Heart right ventricle (tissue), 16 donors: ENCODE results near the gene NTHL1. TPM values are rescaled to one million over a fixed set of nuclear protein-coding genes. Genes with fewer than 3 reads are reported as not detected.
A peak's percentile ranks its signal among the peaks of the same experiment; 100 is the strongest.

Source experiments
- ATAC-seq, 8 donors: fragments of 200-7000 bp; cut with Tn5 transposase; one replicate each; pipeline ENCODE4 v1.9.1; 2020; ENCODE audit warnings: mild to moderate bottlenecking in 8 of 8, moderate library complexity in 8 of 8, moderate number of reproducible peaks in 1 of 8
- DNase-seq, 2 donors: peaks; one replicate each; pipeline ENCODE4 v3.0.0-alpha.2; 2020
- H3K27ac ChIP-seq, 10 donors: fragments of 200-600 bp; sonication (generic) in 2 of 10; one replicate each; pipeline versions ENCODE4 v1.5.0 to v1.8.0; 2020 to 2022; ENCODE audit warnings: mild to moderate bottlenecking in 3 of 10
- H3K27me3 ChIP-seq, 7 donors: fragments of 200-600 bp; one replicate each; pipeline ENCODE4 v1.8.0; 2021 to 2022; ENCODE audit warnings: mild to moderate bottlenecking in 2 of 7
- H3K36me3 ChIP-seq, 9 donors: fragments of 200-600 bp; sonication (generic) in 1 of 9; one replicate each; pipeline versions ENCODE4 v1.5.0 to v1.8.0; 2020 to 2022; ENCODE audit warnings: mild to moderate bottlenecking in 2 of 9
- H3K4me1 ChIP-seq, 9 donors: fragments of 200-600 bp; sonication (generic) in 1 of 9; one replicate each; pipeline versions ENCODE4 v1.5.0 to v1.8.0; 2020 to 2022; ENCODE audit warnings: mild to moderate bottlenecking in 4 of 9
- H3K4me3 ChIP-seq, 10 donors: fragments of 200-600 bp; sonication (generic) in 2 of 10; one replicate each; pipeline versions ENCODE4 v1.5.0 to v1.8.0; 2020 to 2022; ENCODE audit warnings: mild to moderate bottlenecking in 7 of 10, moderate library complexity in 2 of 10
- H3K9me3 ChIP-seq, 11 donors: fragments of 200-600 bp in 10 of 11; sonication (generic) in 2 of 11; one replicate each; pipeline versions ENCODE4 v1.5.0 to v1.8.0; 2013 to 2022; ENCODE audit warnings: mild to moderate bottlenecking in 2 of 11, control low read depth in 1 of 11, moderate library complexity in 1 of 11
- WGBS, 2 donors: extraction: QIAGEN DNeasy Blood & Tissue Kit; methylation state at CpG; one replicate each; pipeline ENCODE4 v1.1.7; 2013; ENCODE audit warnings: inconsistent platforms in 1 of 2; 5-methylcytosine and 5-hydroxymethylcytosine counted together
- intact Hi-C, 10 donors: fragments of 100-400 bp; cut with DNase I; formaldehyde crosslinking; loops; one replicate each; pipeline versions ENCODE4 v1.11.1 to v1.14.2; 2022
- polyA plus RNA-seq, 2 donors: library from polyadenylated mRNA; stranded (reverse); fragments of 200-250 nt; gene quantifications; one replicate each; pipeline ENCODE4 v1.2.3, GENCODE V29; 2013
- total RNA-seq, 10 donors: library from RNA; stranded (reverse); fragmentation: NEBNext Ultra II Directional in 3 of 10; extraction: Animal tissue kit (Norgen Biotek cat#: 25700) in 3 of 10; gene quantifications; one replicate each; pipeline versions ENCODE4 v1.2.1 to v1.2.4, GENCODE V29; 2021 to 2023
- TF ChIP-seq, protein P1 (sequence below), 9 donors: fragments of 200-600 bp; sonication (generic) in 2 of 9; IDR thresholded peaks; one replicate each; pipeline versions ENCODE4 v1.5.0 to v1.8.0; 2021 to 2022; ENCODE audit warnings: antibody characterized with exemption in 9 of 9, mild to moderate bottlenecking in 5 of 9, moderate library complexity in 1 of 9
- donor health status: Arrhythmogenic right ventricular cardiomyopathy.
- donor health status: ischemic (EF 13 %, LVEDD 7.1; RV severe dilation, severe dysfunction).
- donor health status: healthy with polysubstance abuse.
- donor health status: DM: no; HTN: yes; CAD: no.
- donor health status: DM: no; HTN: no; CAD: no.
- donor health status: ischemic (EF 25% LVEDD 6.9; RV normal size, moderate dysfunction).
- donor health status: ischemic (EF 25% LVEDD 5.7; RV mildly dilated, moderate dysfunction).
- donor health status: healthy.
- donor health status: DM: yes; HTN: yes; CAD: no.
- donor health status: Ischemic cardiomyopathy.
- donor health status: ischemic (EF 35%, LVEDD 5.7; RV mildly dilated, moderate dysfunction).
- donor health status: nonischemic (EF 11% LVEDD 7.7; RV severe dilation, severe dysfunction).
- donor health status: DM: yes; HTN: yes; CAD: no.
- donor health status: PGD.
- donor health status: ischemic (EF 29% LVEDD 5.4; RV normal size, mild dysfunction).
- donor health status: nonischemic (EF 23%, LVEDD 6.1; RV moderate dilation, normal function).

Gene NTHL1
- total and polyA plus RNA-seq, 12 donors, result 9.8 to 51.9 (median 13.9) TPM

DNA sequence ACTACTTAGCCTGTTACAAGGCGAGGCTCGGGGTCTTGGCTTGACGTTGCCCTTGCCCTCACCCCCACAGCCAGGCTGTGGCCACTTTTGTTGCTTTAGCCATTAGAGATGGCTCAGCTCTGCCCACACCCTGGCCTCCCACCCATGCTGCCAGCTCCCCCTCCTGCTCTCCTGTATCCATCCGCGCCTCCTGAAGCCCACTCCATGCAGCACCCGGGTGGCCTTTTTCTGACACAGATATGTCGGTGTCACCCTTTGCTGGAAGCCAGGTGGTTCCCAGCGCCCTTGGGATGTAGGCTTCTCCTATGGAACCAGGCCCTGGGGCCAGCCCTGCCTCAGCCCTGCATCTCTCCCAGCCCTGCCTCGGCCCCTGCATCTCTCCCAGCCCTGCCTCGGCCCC, 9.8 kb upstream of the NTHL1 start:
- Histone ChIP-seq H3K4me1 (peaks cover 0 to 4% (median 0%) of the 10 kb centered on the region in 9 donors), H3K36me3 (peaks cover 4 to 97% (median 37%) of the 10 kb centered on the region in 9 donors), H3K4me3 (no peak overlapping the region), H3K27me3 (no peaks in the 10 kb centered on the region), H3K27ac (no peak overlapping the region), H3K9me3 (no peaks in the 10 kb centered on the region)
- DNase-seq, result no peak
- TF ChIP-seq, protein P1, sequence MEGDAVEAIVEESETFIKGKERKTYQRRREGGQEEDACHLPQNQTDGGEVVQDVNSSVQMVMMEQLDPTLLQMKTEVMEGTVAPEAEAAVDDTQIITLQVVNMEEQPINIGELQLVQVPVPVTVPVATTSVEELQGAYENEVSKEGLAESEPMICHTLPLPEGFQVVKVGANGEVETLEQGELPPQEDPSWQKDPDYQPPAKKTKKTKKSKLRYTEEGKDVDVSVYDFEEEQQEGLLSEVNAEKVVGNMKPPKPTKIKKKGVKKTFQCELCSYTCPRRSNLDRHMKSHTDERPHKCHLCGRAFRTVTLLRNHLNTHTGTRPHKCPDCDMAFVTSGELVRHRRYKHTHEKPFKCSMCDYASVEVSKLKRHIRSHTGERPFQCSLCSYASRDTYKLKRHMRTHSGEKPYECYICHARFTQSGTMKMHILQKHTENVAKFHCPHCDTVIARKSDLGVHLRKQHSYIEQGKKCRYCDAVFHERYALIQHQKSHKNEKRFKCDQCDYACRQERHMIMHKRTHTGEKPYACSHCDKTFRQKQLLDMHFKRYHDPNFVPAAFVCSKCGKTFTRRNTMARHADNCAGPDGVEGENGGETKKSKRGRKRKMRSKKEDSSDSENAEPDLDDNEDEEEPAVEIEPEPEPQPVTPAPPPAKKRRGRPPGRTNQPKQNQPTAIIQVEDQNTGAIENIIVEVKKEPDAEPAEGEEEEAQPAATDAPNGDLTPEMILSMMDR (IDR thresholded peaks at IDR 0.05), result no peak
- WGBS, 2 donors, result 91 to 96% methylated on average over 10 of the region's 10 CpGs
- ATAC-seq, result no peak
- intact Hi-C loops, result loop anchor here in 2 of 10 donors (5.0 kb wide), 1 partner anchor 35 kb away; no protein-coding TSS in a partner anchor

DNA sequence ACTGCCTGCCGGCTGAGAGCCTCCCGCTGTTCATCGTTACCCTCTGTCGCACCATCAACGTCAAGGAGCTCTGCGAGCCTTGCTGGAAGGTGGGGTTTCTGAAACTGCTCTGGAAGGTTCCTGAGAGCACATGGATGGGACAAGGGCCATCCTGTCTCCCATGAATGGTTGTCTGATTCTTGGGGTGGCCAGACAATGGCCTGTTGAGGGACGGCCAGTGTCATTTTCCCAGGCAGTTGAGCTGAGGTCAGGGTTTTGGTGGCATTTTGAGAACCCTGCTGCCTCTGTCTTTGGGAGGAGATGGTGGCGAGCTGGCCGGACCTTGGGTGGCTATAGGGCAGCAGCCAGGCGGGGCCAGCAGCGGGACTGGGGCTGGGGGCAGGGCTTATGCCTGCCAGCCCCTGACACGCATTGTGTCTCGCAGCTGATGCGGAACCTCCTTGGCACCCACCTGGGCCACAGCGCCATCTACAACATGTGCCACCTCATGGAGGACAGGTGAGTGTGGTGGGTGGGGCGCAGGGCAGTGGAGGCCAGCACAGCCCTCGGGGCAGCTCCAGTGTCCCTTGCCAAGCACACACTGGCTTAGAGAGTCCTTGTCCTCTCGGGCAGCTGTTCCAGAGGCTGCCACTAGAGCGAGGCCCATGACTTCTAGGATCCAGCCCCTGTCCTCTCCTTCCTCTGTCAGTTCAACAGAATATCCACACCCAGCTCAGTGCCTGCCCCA, 9.2 kb upstream of the NTHL1 start:
- intact Hi-C loops, result loop anchor here in 2 of 10 donors (5.0 kb wide), 1 partner anchor 35 kb away; no protein-coding TSS in a partner anchor
- H3K27ac ChIP-seq, result no peak overlapping the region
- WGBS, 2 donors, result 89 to 90% methylated on average over 19 of the region's 19 CpGs
- TF ChIP-seq, protein P1 (IDR thresholded peaks at IDR 0.05), result peak in 3 of 9 donors; percentile 6 to 27 (median 11)
- H3K9me3 ChIP-seq, result no peaks in the 10 kb centered on the region
- H3K27me3 ChIP-seq, result no peaks in the 10 kb centered on the region
- no peak for DNase-seq
- peak in 3 of 8 donors; percentile 15 to 56 (median 17) for ATAC-seq
- peaks cover 4 to 97% (median 33%) of the 10 kb centered on the region in 9 donors for H3K36me3 ChIP-seq
- peaks cover 0 to 4% (median 0%) of the 10 kb centered on the region in 9 donors for H3K4me1 ChIP-seq
- no peak overlapping the region for H3K4me3 ChIP-seq

DNA sequence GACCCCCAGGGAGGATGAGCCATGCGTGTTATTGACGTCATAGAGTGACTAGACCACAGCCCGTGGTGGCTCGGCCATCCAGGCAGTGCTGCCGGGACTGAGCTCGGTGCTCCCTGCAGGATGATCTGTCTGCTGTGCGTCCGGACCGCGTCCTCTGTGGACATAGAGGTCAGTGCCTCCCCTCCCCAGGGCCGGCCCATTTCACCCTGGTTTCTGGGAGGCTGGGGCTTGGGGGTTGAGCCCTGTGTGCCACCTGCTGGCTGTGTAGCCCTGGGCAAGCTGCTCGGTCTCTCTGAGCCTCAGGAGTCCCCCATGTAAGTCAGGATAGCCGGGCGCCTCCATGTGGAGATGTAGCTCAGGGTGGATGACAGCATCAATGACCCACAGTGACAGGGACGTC, 8.4 kb upstream of the NTHL1 start:
- ATAC-seq, result peak in 6 of 8 donors; percentile 18 to 43 (median 36)
- peaks cover 4 to 97% (median 35%) of the 10 kb centered on the region in 9 donors for H3K36me3 ChIP-seq

GRCh38 chr16:2054543-2055245, 7.1 kb upstream of the NTHL1 start:
- Histone ChIP-seq H3K4me1 (peaks cover 0 to 4% (median 0%) of the 10 kb centered on the region in 9 donors), H3K4me3 (no peak overlapping the region), H3K36me3 (peaks cover 4 to 97% (median 37%) of the 10 kb centered on the region in 9 donors), H3K27ac (no peak overlapping the region), H3K27me3 (no peaks in the 10 kb centered on the region), H3K9me3 (no peaks in the 10 kb centered on the region)
- TF ChIP-seq, protein P1 (IDR thresholded peaks at IDR 0.05), result no peak
- DNase-seq, result no peak
- no peak for ATAC-seq
- intact Hi-C loops, result loop anchor here in 4 of 10 donors (5.0 kb wide), 2 partner anchors 32 to 33 kb away; no protein-coding TSS in a partner anchor
- 93 to 95% methylated on average over 29 of the region's 29 CpGs for WGBS, 2 donors

More for the DNA sequence above, 8.4 kb upstream of the NTHL1 start:
- no peak for DNase-seq
- no peaks in the 10 kb centered on the region for H3K27me3 ChIP-seq
- TF ChIP-seq, protein P1 (IDR thresholded peaks at IDR 0.05), result peak; percentile 6 to 45 (median 27)
- peaks cover 0 to 4% (median 0%) of the 10 kb centered on the region in 9 donors for H3K4me1 ChIP-seq
- H3K4me3 ChIP-seq, result no peak overlapping the region
- intact Hi-C loops, result loop anchor here in 2 of 10 donors (5.0 kb wide), 1 partner anchor 34 kb away; no protein-coding TSS in a partner anchor
- 62 to 64% methylated on average over 15 of the region's 15 CpGs for WGBS, 2 donors
- no peaks in the 10 kb centered on the region for H3K9me3 ChIP-seq
- H3K27ac ChIP-seq, result no peak overlapping the region
